NCI-H446 (cell line): ENCODE data around the gene CCDC92.
"Not testable (repeated sequence)": the region's sequence is repeated elsewhere in the genome, so short reads cannot be mapped to it uniquely, and the experiment has no call there.

Experiments used
- DNase-seq, 2 experiments: peaks; one replicate each; lab custom pipeline; 2025; lab: John Stamatoyannopoulos, UW

Gene CCDC92

DNA sequence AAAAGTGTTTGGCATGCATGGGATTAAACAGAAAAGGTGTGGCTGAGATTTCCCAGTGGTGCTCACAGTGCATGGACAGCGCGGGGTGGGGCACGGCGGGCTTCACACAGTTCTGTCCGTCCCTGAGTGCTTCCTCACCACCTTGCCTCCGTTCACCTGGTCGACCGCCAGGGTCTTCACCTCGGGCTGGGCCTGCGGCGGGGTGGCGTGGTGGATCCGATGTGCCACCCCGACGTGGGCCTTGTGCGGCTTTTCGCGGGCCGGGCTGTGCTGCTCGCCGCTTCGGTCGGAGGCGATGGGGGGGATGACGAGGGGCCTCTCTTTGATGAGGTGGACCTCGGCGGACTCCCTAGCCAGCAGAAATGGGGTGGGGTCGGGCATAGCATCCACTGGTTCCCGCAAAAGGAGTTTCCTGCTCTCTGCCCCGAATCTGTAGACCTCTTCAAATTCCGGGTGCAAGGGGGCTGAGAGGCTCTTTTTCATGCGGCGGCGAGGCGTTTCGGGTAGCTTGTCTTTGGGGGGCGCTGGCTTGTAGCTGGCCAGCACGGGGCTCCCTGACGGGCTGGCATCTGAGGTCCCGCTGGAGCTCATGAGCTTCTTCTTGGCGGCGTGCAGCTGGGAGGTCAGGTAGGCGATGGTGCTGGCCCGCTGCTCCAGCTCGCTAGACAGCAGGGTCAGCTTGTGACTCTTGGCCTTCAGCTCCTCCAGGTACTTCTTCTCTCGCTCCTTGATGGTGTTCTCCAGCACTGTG lies 35.5 kb downstream of the CCDC92 start:
- DNase-seq = no peak

DNA sequence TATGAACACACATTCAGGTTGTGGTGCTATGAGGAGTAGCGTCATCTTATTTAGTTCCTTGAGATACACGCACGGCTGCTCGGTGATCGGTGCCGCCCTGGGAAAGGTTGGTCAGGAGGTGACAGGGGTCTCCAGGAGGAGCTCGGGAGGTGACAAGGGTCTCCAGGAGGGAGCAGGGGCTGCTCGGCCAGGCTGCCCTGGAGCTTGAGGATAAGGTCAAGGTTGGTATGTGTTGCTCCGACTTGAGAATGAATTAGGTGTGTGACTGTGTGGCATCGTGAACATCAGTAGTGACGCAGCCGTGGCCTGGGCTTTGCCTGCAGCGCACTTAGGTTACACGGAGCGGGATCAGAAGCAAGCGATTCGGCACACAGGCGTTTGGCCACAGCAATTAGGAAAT lies 36.2 kb downstream of the CCDC92 start:
- no peak for DNase-seq

DNA sequence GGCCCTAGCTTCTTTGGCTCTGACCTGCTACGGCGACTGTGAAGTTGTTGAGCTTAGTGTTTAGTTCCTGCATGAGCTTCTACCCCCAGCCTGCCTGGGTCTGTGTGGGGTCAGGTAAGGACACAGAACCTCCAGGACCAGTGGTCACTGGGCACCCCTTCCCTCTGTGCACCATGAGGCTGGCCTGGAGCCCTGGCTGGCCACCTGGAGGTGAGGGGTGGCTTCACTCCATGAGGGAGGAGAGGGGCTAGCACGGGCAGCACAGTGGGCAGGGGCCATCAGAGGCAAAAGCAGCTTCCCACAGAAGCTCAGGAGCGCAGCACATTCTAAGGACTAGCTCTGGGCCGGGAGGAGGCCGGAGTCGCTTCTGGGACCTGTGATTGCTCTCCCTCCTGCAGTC lies 36.7 kb downstream of the CCDC92 start:
- no peak for DNase-seq

DNA sequence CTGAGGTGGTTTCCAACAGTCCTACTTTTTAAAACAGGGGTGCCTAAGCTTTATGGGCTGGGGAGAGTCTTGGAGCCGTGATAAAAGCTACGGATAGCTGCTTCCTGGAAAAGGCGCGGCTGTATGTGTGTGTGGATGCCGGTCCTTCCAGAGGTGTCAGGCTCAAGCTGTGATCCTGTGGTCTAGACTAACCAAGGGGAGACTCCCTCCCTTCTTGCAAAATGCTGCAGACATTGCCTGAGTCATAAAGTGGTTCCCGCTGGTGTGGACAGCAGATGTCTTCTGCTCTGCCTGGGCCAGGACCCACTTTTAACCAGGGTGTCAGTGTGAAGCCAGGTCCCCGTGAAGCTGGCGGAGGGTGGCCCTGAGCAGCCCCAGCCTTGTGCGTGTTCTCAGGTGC lies 37.8 kb downstream of the CCDC92 start:
- no peak for DNase-seq

DNA sequence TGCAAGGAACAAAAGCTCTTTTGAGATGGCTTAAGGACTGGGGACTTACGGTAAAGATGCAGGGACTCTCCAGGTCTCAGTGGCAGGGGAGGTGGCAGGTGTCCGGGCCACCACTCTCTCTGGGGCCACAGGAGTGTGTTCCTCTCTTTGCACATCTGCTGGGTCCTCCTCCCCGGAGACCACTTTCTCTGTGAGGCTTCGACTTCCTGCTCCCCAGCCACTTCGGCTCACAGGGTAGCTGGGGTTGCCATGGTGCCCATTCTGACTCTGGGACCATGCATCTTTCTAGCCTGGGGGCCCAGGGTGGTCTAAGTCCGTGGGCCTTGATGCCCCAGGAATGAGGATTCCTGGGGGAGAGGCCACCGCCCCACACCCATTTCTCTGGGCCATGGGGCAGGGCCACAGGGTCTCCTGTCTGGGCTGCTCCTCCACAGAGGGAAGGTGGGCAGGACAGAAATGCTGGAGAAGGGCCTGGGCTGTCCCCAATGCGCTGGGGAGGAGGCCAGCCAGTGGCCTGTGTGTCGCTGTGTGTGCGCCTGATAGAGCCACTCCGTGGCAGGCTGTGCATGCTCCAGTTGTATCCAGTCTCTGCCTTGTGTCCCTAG lies 38.5 kb downstream of the CCDC92 start:
- no peak for DNase-seq

DNA sequence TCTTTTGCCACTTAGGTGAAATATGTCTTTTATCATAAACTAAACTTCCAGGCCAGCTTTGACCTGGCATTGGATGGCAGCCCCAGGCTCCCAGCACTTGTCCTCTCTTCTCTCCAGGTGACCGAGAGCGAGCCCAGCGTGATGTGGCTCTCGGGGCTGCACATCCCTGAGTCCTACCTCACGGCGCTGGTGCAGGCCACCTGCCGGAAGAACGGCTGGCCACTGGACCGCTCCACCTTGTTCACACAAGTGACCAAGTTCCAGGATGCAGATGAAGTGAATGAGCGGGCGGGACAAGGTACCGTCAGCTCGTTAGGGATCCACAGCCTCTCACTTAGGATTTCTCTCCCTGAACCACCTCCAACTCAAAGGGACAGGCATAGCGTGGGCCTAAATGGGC lies 39.4 kb downstream of the CCDC92 start:
- no peak for DNase-seq

DNA sequence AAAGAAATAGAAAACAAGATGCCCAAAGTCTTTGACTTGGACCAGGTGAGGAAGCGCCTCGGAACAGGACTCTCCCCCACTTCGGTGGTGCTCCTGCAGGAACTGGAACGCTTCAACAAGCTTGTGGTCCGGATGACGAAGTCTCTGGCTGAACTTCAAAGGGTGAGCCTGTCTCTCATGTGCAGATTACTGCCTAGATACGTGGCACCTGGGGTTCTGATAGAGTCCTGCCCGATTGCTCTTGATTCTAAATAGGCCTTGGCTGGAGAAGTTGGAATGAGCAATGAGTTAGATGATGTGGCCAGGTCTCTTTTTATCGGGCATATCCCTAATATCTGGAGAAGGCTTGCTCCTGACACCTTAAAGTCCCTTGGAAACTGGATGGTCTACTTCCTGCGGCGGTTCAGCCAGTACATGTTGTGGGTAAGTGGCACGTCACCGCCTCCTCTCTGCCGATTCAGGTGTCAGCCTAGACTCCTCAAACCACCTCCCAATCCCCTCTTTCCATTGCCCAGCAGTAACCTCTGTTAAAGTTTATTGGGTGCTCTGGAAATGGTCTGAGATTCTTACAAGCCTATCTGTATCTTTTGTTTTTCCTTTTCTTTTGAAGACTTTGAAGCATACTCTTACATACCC lies 40.8 kb downstream of the CCDC92 start:
- DNase-seq = no peak

DNA sequence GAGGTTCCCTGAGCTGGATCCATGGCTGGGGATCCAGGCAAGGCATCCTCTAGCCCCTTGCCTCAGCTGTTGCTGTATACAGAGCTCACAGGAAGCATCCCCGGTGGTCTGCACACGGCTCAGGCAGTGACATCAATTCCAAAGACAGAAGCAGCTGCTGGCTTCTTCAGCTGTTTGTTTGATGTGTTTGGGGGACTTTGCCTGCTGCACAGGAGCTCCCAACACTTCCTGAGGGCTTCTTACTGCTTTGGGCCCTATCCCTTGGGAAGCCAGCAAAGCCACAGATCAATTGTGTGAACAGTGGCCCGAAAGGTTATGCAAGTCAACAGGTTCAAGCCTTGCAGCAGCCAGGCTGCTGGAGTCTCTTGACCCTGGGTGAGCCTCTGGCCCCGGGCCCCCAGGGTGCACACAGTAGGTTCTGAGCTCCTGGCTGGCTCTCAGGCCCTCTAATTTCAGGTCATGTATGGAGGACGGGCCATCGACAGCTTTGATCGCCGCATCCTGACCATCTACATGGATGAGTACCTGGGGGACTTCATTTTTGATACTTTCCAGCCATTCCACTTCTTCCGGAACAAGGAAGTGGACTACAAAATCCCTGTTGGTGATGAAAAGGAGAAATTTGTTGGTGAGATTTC lies 42.6 kb downstream of the CCDC92 start:
- DNase-seq = no peak

DNA sequence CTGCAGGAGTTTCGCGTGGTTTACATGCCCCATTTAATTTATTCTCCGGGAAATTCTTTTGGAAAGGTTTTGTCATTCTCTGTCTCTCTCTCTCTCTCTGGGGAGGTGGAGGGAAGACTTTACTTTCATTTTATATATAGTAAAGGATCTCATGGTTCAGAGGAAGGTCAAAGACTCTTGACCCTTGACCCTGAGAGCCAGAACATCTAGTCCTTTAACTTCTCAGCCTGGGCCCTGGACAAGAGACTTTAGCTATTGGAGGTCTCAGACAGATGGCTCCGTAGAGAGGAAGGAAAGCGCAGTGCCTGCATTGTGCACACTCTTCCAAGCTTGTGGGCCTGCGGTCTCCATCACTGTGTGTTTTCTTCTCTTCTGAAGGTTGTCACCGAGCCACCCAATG lies 43.7 kb downstream of the CCDC92 start:
- DNase-seq = no peak

DNA sequence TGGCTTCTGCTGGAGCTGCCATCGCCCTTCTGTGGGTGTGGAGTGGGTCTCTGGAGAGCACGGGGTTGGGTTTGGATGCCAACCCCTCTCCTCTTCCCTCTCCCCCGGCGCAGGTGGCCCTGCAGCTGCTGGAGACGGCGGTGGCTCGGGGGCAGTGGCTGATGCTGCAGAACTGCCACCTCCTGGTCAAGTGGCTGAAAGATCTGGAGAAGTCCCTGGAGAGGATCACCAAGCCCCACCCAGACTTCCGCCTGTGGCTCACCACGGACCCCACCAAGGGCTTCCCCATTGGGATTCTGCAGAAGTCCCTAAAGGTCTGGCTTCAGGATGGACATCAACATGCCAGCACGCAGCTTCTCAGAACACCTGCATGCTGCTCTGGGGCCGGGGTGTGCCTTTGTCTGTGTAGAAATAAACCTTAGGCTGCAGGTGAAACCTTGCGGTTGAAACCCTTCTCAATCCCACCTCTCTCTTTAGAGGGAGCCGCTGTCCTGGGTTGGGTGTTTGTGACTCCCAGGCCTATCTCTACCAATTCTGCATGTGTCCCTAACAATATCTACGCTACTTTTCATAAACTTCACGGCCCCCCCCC lies 44.3 kb downstream of the CCDC92 start:
- DNase-seq = no peak

DNA sequence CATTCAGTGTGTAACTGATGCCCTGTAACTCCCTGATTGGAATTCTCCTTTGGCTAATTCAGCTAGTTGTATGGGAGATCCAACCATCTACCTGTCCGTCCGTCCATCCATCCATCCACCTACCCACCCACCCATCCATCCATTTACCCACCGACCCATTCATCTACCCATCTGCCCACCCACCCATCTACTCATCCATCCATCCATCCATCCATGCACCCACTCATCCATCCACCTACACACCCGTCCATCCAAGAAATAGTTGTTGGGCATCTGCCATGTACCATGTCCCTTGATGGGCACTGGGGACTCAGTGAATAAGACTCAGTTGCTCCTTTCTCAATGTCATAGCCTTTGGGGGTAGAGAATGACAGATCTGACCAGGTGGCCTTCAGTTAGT lies 48.1 kb downstream of the CCDC92 start:
- no peak for DNase-seq

DNA sequence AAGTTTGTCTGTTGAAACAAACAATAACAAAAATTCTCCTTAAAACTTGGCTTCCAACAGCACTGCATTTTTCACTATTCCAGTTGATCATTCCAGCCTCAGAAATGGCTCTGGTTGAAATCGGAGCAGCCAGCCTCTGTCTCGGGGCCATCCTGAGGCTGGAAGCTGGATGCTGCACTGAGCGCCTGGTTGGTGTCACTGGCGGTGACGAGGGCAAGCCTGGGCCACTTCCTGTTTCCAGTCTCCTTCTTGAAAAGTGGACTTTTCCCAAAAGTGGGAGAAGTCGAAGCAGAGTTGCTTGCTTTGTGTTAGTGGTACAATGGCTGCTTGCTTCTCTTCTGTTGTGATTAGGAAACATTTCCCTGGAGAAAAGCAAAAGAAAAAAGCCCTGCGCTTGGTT lies 48.7 kb downstream of the CCDC92 start:
- no peak for DNase-seq

DNA sequence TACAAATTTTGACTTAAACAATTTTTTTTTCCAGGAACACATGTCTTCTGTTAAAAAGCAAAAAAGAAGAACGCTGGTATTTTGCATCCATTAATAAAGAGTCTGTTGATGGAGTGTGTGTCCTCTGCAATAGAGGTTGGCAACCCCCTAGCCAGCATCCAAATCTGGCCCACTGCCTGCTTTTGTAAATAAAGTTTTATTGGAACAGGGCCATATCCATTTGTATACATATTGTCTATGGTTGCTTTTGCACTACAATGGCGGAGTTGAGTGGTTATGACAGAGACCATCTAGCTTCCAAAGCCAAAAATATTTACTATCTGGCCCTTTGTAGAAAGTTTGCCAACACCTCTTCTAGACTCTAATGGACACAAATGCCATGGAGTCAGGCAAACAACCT lies 49.6 kb downstream of the CCDC92 start:
- DNase-seq = no peak

DNA sequence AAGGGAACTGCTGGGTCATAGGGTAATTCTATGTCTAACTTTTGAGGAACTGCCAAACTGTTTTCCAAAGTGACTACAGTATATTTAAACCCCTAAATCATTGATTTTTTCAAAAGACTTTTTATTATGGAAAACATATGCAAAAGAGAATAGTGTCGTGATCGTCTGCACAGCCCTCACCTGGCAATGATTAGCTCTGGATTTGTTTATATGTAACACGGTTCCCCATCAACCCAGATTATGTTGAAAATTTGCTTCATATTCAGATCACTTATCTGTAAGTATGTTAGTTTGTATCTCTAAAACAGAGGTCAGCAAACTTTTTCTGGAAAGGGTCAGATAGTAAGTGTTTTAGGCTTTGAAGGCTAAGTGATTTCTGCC lies 52.7 kb downstream of the CCDC92 start:
- DNase-seq = no peak

DNA sequence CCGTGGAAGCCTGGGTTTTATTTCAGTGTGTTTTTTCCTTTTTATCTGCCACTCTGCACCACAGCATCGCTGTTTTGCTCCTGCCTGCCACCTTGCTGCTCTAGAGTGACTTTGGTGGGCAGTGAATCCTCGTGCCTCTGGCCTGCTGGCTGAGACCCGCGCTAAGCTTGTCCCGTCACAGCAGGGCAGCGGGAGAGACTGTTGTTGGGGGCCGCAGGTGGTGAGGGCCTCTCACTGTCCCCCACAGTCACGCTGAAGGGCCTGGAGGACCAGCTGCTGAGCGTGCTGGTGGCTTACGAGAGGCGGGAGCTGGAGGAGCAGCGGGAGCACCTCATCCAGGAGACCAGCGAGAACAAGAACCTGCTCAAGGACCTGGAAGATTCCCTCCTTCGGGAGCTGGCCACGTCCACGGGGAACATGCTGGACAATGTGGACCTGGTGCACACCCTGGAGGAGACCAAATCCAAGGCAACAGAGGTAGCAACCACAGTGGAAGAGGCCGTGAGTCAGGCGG lies 55.2 kb downstream of the CCDC92 start:
- DNase-seq = no peak

DNA sequence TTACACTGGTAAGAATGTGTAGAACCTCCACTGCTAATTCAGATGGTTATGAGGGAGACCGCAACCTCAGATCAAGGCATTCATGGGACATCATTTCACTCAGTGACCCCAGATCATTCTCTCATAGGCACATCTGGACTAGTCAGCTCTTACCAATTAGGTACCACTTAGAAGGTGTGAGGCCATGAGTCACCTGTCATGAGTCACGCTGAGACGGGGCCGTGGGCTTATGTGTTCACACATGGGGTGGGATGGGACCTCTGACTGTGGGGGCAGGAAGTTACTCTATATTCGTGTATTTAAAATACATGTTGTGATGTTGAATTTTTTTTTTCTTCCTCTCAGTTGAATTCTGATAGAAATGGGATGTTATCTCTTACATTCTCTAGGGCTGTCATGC lies 55.9 kb downstream of the CCDC92 start:
- no peak for DNase-seq

DNA sequence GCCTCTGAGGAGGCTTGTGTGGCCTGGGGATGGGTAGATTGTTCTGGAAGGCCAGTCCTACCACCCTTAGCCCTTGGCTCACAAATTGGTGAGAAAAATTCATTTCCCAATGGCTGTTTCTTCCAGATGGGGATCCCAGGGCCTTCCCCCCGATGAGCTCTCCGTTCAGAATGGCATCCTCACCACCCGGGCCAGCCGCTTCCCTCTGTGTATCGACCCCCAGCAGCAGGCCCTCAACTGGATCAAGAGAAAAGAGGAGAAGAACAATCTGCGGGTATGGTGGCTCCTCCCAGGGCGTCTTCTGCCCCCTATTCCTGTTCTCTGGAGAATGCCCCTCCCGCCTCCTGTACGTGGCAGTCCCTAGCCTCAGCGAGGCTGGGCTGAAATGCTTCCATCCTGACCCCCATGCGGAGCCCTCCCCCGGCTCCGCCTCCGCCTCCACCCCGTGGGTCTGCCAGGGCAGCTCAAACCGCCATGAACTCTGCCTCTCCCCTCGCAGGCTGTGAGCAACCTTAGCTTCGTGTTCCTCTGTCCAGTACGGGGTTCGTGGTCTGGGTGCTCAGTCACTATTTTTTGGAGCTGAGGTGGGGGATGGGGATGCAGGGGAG lies 57.8 kb downstream of the CCDC92 start:
- DNase-seq = no peak

DNA sequence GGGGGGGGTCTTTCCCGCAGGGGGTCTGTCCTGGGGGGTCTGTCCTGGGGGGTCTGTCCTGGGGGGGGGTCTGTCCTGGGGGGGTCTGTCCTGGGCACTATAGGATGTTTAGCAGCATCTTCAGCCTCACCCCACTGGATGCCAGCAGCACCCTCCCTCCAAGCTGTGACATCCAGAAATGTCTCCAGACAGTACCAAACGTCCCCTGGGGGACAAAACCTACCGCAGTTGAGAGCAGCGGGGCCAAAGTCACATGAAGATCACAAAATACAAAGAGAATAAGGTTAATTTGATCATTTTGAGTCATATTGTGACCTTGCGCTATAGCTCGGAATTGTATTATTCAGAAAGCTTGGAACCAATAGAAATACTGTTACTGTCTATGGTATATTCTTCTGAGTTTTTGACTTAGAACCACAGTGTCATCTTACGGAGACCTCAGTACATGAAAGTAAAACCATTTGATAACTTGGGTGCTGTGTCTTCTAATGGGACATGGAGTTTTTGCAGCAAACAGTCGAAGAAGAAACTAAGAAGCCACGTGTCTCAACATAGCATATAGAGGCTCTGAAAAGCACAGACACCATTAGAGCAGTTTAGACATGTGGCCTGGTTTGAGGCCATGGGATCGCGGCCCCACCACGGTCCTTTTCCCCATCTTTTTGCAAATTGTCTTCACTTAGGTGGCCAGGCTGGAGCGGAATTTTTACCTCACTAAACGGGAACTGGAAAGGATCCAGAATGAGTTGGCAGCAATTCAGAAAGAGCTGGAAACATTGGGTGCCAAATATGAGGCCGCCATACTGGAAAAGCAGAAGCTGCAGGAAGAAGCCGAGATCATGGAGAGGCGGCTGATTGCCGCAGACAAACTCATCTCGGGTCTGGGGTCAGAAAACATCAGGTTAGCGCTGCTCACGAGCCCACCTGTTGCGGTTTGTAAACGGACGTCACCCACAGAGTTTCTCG lies 59.9 kb downstream of the CCDC92 start:
- DNase-seq = peak; percentile 47 to 76

DNA sequence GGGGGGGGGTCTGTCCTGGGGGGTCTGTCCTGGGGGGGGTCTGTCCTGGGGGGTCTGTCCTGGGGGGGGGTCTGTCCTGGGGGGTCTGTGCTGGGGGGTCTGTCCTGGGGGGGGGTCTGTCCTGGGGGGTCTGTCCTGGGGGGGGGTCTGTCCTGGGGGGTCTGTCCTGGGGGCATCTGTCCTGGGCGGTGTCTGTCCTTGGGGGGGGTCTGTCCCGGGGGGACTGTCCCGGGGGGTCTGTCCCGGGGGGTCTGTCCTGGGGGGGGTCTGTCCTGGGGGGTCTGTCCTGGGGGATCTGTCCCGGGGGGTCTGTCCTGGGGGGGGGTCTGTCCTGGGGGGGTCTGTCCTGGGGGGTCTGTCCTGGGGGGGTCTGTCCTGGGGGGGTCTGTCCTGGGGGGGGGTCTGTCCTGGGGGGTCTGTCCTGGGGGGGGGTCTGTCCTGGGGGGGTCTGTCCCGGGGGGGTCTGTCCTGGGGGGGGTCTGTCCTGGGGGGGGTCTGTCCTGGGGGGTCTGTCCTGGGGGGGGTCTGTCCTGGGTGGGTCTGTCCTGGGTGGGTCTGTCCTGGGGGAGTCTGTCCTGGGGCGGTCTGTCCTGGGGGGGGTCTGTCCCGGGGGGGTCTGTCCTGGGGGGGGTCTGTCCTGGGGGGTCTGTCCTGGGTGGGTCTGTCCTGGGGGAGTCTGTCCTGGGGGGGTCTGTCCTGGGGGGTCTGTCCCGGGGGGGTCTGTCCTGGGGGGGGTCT lies 60.8 kb downstream of the CCDC92 start:
- DNase-seq = not testable (repeated sequence)

DNA sequence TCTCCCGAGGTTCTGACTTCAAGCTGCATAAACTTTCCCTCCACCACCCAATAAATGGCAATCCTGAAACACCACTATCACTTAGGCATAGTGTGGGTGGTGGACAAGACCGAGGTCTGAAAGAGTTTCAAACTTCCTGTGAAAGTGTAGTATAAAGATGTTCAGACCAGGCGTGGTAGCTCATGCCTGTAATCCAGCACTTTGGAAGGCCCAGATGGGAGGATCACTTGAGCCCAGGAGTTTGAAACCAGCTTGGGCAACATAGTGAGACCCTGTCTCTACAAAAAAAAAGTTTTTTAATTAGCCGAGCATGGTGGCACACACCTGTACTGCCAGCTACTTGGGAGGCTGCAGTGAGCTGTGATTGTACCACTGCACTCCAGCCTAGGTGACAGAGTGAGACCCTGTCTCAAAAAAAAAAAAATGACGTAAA lies 61.9 kb downstream of the CCDC92 start:
- DNase-seq = no peak
